HEK293 (cell line): Measurements from ENCODE around the gene EML4.

Experiments used
- CTCF ChIA-PET: fragments of 350-600 bp; formaldehyde crosslinking; extraction: SDS; loops from one replicate; lab custom pipeline; 2021; ENCODE audit warnings: antibody characterized with exemption; lab: Yijun Ruan, JAX
- POLR2A ChIA-PET: fragments of 300-600 bp; formaldehyde crosslinking; extraction: SDS; loops from one replicate; lab custom pipeline; 2020; ENCODE audit warnings: antibody characterized with exemption, inconsistent platforms; lab: Yijun Ruan, JAX
- H3K27ac ChIP-seq: fragments of 200-500 bp; sonication (Bioruptor generic); 2 replicates; pipeline ENCODE4 v1.5.1; 2014; ENCODE audit warnings: low read depth, low read length, control low read depth, inconsistent platforms; ENCODE audit errors: extremely low read depth
- H3K36me3 ChIP-seq, 2 experiments: fragments of 200-500 bp in 1 of 2; sonication (Bioruptor generic) in 1 of 2; 1 replicate in 1 of 2; 2 replicates in 1 of 2; pipeline ENCODE4 v1.5.1; 2014 to 2017; ENCODE audit warnings: inconsistent platforms in 2 of 2, low read length in 2 of 2; ENCODE audit not compliant: control insufficient read depth in 2 of 2, insufficient read depth in 1 of 2
- H3K4me1 ChIP-seq: fragments of 200-500 bp; sonication (Bioruptor generic); 2 replicates; pipeline ENCODE4 v1.5.1; 2014; ENCODE audit warnings: mild to moderate bottlenecking, low read length, inconsistent platforms; ENCODE audit not compliant: control insufficient read depth, insufficient read depth
- H3K4me3 ChIP-seq: 2 replicates; pipeline ENCODE4 v1.5.1; 2011; ENCODE audit warnings: low read depth, mild to moderate bottlenecking, control low read depth, low read length, moderate library complexity
- H3K9me3 ChIP-seq: fragments of 200-500 bp; sonication (Bioruptor generic); 2 replicates; pipeline ENCODE4 v1.5.1; 2014; ENCODE audit warnings: low read depth, low read length, inconsistent platforms; ENCODE audit not compliant: control insufficient read depth, insufficient read depth
- BCL11A ChIP-seq: fragments of 450-650 bp; formaldehyde crosslinking; IDR thresholded peaks from 2 replicates; pipeline ENCODE4 v1.5.1; 2016; ENCODE audit warnings: low read depth, missing biosample characterization, missing genetic modification characterization
- GLIS1 ChIP-seq: fragments of 450-650 bp; formaldehyde crosslinking; IDR thresholded peaks from 2 replicates; pipeline ENCODE4 v1.5.1; 2016; ENCODE audit warnings: missing biosample characterization, missing genetic modification characterization
- HIC1 ChIP-seq: fragments of 450-650 bp; formaldehyde crosslinking; IDR thresholded peaks from 2 replicates; pipeline ENCODE4 v1.5.1; 2016; ENCODE audit warnings: missing biosample characterization, missing genetic modification characterization
- HOXC10 ChIP-seq: sonication (generic); formaldehyde crosslinking; IDR thresholded peaks from 2 replicates; pipeline ENCODE4 v1.8.1; 2023; ENCODE audit warnings: mild to moderate bottlenecking, missing genetic modification reagents
- MEIS1 ChIP-seq: sonication (generic); formaldehyde crosslinking; IDR thresholded peaks from 2 replicates; pipeline ENCODE4 v1.8.1; 2022; ENCODE audit warnings: missing genetic modification reagents, mild to moderate bottlenecking, borderline replicate concordance
- MYNN ChIP-seq: fragments of 450-650 bp; formaldehyde crosslinking; IDR thresholded peaks from 2 replicates; pipeline ENCODE4 v1.5.1; 2016; ENCODE audit warnings: missing biosample characterization, missing genetic modification characterization, borderline replicate concordance
- SP3 ChIP-seq: fragments of 450-650 bp; formaldehyde crosslinking; IDR thresholded peaks from 2 replicates; pipeline ENCODE4 v1.5.1; 2016; ENCODE audit warnings: missing biosample characterization, missing genetic modification characterization
- TCF7L2 ChIP-seq: IDR thresholded peaks from 2 replicates; pipeline ENCODE4 v1.6.1; 2011; ENCODE audit warnings: low read depth, mild to moderate bottlenecking, inconsistent platforms, low read length, moderate library complexity, borderline replicate concordance
- ZFHX2 ChIP-seq: fragments of 450-650 bp; formaldehyde crosslinking; conservative IDR thresholded peaks from 2 replicates; pipeline ENCODE4 v1.5.1; 2016; ENCODE audit warnings: missing biosample characterization, missing genetic modification characterization
- ZNF16 ChIP-seq: fragments of 450-650 bp; formaldehyde crosslinking; IDR thresholded peaks from 2 replicates; pipeline ENCODE4 v1.5.1; 2016; ENCODE audit warnings: low read depth, missing biosample characterization, missing genetic modification characterization
- ZNF184 ChIP-seq: fragments of 450-650 bp; IDR thresholded peaks from 2 replicates; pipeline ENCODE4 v1.5.1; 2018; ENCODE audit warnings: missing biosample characterization, mild to moderate bottlenecking, missing genetic modification characterization
- ZNF24 ChIP-seq: fragments of 450-650 bp; formaldehyde crosslinking; IDR thresholded peaks from 2 replicates; pipeline ENCODE4 v1.5.1; 2016; ENCODE audit warnings: missing biosample characterization, missing genetic modification characterization
- ZNF311 ChIP-seq: fragments of 450-650 bp; formaldehyde crosslinking; IDR thresholded peaks from 2 replicates; pipeline ENCODE4 v1.5.1; 2017; ENCODE audit warnings: missing biosample characterization, missing genetic modification characterization, borderline replicate concordance
- ZNF341 ChIP-seq: fragments of 450-650 bp; formaldehyde crosslinking; IDR thresholded peaks from 2 replicates; pipeline ENCODE4; 2016; ENCODE audit warnings: low read depth, missing biosample characterization, missing genetic modification characterization
- ZNF394 ChIP-seq: fragments of 450-650 bp; formaldehyde crosslinking; IDR thresholded peaks from 2 replicates; pipeline ENCODE4 v1.5.1; 2016; ENCODE audit warnings: missing biosample characterization, missing genetic modification characterization, mild to moderate bottlenecking, moderate library complexity, borderline replicate concordance
- ZNF48 ChIP-seq: fragments of 450-650 bp; formaldehyde crosslinking; IDR thresholded peaks from 2 replicates; pipeline ENCODE4 v1.5.1; 2016; ENCODE audit warnings: missing biosample characterization, missing genetic modification characterization
- ZNF555 ChIP-seq: fragments of 450-650 bp; formaldehyde crosslinking; conservative IDR thresholded peaks from 2 replicates; pipeline ENCODE4 v1.5.1; 2017; ENCODE audit warnings: missing biosample characterization, mild to moderate bottlenecking, missing genetic modification characterization, inconsistent platforms
- ZNF558 ChIP-seq: fragments of 450-650 bp; formaldehyde crosslinking; IDR thresholded peaks from 2 replicates; pipeline ENCODE4 v1.5.1; 2016; ENCODE audit warnings: missing biosample characterization, missing genetic modification characterization
- ZNF561 ChIP-seq: fragments of 450-650 bp; IDR thresholded peaks from 2 replicates; pipeline ENCODE4 v1.5.1; 2018; ENCODE audit warnings: missing biosample characterization, missing genetic modification characterization, borderline replicate concordance
- ZNF621 ChIP-seq: fragments of 450-650 bp; formaldehyde crosslinking; IDR thresholded peaks from 2 replicates; pipeline ENCODE4 v1.5.1; 2017; ENCODE audit warnings: missing biosample characterization, missing genetic modification characterization
- ZNF626 ChIP-seq: fragments of 450-650 bp; sonication (Bioruptor Pico); formaldehyde crosslinking; IDR thresholded peaks from 2 replicates; pipeline ENCODE4 v1.5.1; 2018; ENCODE audit warnings: missing biosample characterization, missing genetic modification characterization, inconsistent platforms
- ZNF658 ChIP-seq: fragments of 450-650 bp; formaldehyde crosslinking; IDR thresholded peaks from 2 replicates; pipeline ENCODE4; 2016; ENCODE audit warnings: missing biosample characterization, missing genetic modification characterization
- ZNF670 ChIP-seq: fragments of 450-650 bp; formaldehyde crosslinking; IDR thresholded peaks from 2 replicates; pipeline ENCODE4 v1.5.1; 2016; ENCODE audit warnings: missing biosample characterization, missing genetic modification characterization, low read depth
- ZNF707 ChIP-seq: fragments of 450-650 bp; formaldehyde crosslinking; IDR thresholded peaks from 2 replicates; pipeline ENCODE4 v1.5.1; 2016; ENCODE audit warnings: missing biosample characterization, missing genetic modification characterization
- ZNF776 ChIP-seq: fragments of 450-650 bp; formaldehyde crosslinking; IDR thresholded peaks from 2 replicates; pipeline ENCODE4 v1.5.0; 2017; ENCODE audit warnings: missing biosample characterization, missing genetic modification characterization, borderline replicate concordance
- ZNF777 ChIP-seq: fragments of 450-650 bp; formaldehyde crosslinking; IDR thresholded peaks from 2 replicates; pipeline ENCODE4 v1.5.1; 2017; ENCODE audit warnings: missing biosample characterization, missing genetic modification characterization, borderline replicate concordance
- ZNF785 ChIP-seq: fragments of 450-650 bp; formaldehyde crosslinking; IDR thresholded peaks from 2 replicates; pipeline ENCODE4 v1.5.1; 2016; ENCODE audit warnings: missing biosample characterization, missing genetic modification characterization
- ZNF843 ChIP-seq: fragments of 450-650 bp; formaldehyde crosslinking; IDR thresholded peaks from 2 replicates; pipeline ENCODE4 v1.5.1; 2016; ENCODE audit warnings: missing biosample characterization, missing genetic modification characterization
- ZSCAN4 ChIP-seq: fragments of 450-650 bp; formaldehyde crosslinking; IDR thresholded peaks from 2 replicates; pipeline ENCODE4 v1.5.1; 2017; ENCODE audit warnings: missing biosample characterization, missing genetic modification characterization
- TF ChIP-seq, protein P1 (sequence below): fragments of 450-650 bp; formaldehyde crosslinking; IDR thresholded peaks from 2 replicates; pipeline ENCODE4 v1.5.1; 2016; ENCODE audit warnings: missing biosample characterization, missing genetic modification characterization

EML4 gene

GRCh38 chr2:42290005-42290404, 120.9 kb downstream of the EML4 start:
- no peak for TF ChIP-seq ZNF184 (tag by site-specific recombination)
- no peak for TF ChIP-seq ZNF16
- no peak for TF ChIP-seq ZNF341
- TF ChIP-seq ZFHX2 (tag by site-specific recombination), result no peak
- no peak for TF ChIP-seq ZNF670 (tag by site-specific recombination)
- TF ChIP-seq ZNF621, result no peak
- TF ChIP-seq ZNF776 (tag by site-specific recombination), result no peak
- TF ChIP-seq ZNF707 (tag by site-specific recombination), result no peak
- no peak for TF ChIP-seq ZNF311 (tag by site-specific recombination)
- no peak for TF ChIP-seq ZNF658 (tag by site-specific recombination)
- TF ChIP-seq ZNF777 (tag by site-specific recombination), result no peak
- no peak for TF ChIP-seq ZNF24 (tag by site-specific recombination)
- no peak for TF ChIP-seq ZNF394
- no peak for TF ChIP-seq ZNF558 (tag by site-specific recombination)
- TF ChIP-seq MEIS1 (CRISPR knock-in tag), result no peak
- TF ChIP-seq GLIS1 (tag by site-specific recombination), result no peak
- H3K4me3 ChIP-seq, result no peak overlapping the region
- ChIA-PET CTCF (interaction anchor here (0.6 to 0.7 kb wide), 3 partner anchors 41 to 549 kb away, joined by 3 to 4 read pairs (median 3); no protein-coding TSS in a partner anchor), POLR2A (no interaction called here)
- H3K9me3 ChIP-seq, result no peaks in the 10 kb centered on the region
- peaks cover 26 to 47% of the 10 kb centered on the region in 2 experiments for H3K36me3 ChIP-seq
- H3K4me1 ChIP-seq, result no peaks in the 10 kb centered on the region
- H3K27ac ChIP-seq, result no peak overlapping the region

- H3K9me3 ChIP-seq, result no peaks in the 10 kb centered on the region
- CTCF ChIA-PET, result no interaction called here
- TF ChIP-seq, protein P1, sequence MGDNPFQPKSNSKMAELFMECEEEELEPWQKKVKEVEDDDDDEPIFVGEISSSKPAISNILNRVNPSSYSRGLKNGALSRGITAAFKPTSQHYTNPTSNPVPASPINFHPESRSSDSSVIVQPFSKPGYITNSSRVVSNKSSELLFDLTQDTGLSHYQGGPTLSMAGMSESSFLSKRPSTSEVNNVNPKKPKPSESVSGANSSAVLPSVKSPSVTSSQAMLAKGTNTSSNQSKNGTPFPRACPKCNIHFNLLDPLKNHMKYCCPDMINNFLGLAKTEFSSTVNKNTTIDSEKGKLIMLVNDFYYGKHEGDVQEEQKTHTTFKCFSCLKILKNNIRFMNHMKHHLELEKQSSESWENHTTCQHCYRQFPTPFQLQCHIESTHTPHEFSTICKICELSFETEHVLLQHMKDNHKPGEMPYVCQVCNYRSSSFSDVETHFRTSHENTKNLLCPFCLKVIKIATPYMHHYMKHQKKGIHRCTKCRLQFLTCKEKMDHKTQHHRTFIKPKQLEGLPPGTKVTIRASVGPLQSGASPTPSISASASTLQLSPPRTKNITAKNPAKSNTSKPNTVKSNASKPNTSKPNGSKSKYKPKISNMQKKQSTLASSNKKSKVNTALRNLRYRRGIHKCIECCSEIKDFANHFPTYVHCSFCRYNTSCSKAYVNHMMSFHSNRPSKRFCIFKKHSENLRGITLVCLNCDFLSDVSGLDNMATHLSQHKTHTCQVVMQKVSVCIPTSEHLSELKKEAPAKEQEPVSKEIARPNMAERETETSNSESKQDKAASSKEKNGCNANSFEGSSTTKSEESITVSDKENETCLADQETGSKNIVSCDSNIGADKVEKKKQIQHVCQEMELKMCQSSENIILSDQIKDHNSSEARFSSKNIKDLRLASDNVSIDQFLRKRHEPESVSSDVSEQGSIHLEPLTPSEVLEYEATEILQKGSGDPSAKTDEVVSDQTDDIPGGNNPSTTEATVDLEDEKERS (tag by site-specific recombination), result no peak
- TF ChIP-seq HOXC10 (CRISPR knock-in tag) (no peak), ZFHX2 (tag by site-specific recombination) (no peak), MYNN (tag by site-specific recombination) (no peak), ZNF785 (no peak), ZNF555 (no peak), ZNF626 (tag by site-specific recombination) (no peak), HIC1 (tag by site-specific recombination) (no peak), BCL11A (no peak), TCF7L2 (no peak), ZNF843 (tag by site-specific recombination) (no peak), ZNF561 (tag by site-specific recombination) (no peak), ZNF48 (tag by site-specific recombination) (no peak), ZSCAN4 (tag by site-specific recombination) (no peak), SP3 (tag by site-specific recombination) (no peak)
- TF ChIP-seq, all 188 proteins: peak for 0
- Histone ChIP-seq H3K4me1 (no peaks in the 10 kb centered on the region), H3K36me3 (peaks cover 38 to 60% of the 10 kb centered on the region in 2 experiments), H3K27ac (no peak overlapping the region), H3K4me3 (no peak overlapping the region)
- POLR2A ChIA-PET, result no interaction called here
These were observed 123.9 kb downstream of the EML4 start for GRCh38 chr2:42293019-42293418.
